GM12892 (cell line): ENCODE data around the gene SFT2D3.
"Not testable (repeated sequence)": the region's sequence is repeated elsewhere in the genome, so short reads cannot be mapped to it uniquely, and the experiment has no call there.

Source experiments
- POLR2A ChIP-seq: IDR thresholded peaks from 2 replicates; pipeline ENCODE4 v1.6.1; 2011; ENCODE audit warnings: low read depth, low read length, control low read depth
- POLR2AphosphoS5 ChIP-seq: IDR thresholded peaks from 2 replicates; pipeline ENCODE4 v1.6.1; 2011; ENCODE audit warnings: low read depth, low read length, control low read depth
- TAF1 ChIP-seq: IDR thresholded peaks from 2 replicates; pipeline ENCODE4 v1.6.1; 2011; ENCODE audit warnings: low read depth, mild to moderate bottlenecking, control low read depth, low read length, borderline replicate concordance

DNA sequence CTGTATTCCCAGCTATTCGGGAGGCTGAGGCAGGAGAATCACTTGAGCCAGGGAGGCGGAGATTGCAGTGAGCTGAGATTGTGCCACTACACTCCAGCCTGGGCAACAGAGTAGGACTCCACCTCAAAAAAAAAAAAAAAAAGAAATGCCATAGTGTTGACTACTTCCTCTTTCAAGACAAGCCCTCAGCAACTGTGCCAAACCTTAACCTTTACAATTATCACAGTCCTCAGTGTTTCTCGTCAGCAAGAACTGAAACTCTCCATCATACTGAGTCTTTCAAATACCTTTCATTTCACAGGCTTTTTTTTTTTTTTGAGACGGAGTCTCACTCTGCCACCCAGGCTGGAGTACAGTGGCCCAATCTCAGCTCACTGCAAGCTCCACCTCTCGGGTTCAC lies 48.2 kb downstream of the SFT2D3 start:
- TF ChIP-seq POLR2AphosphoS5, POLR2A, TAF1: not testable (repeated sequence)
